GM12873 (cell line): Measurements from ENCODE around the gene EFCAB12.

Experiments
- TF ChIP-seq, protein P1 (sequence below): IDR thresholded peaks from 2 replicates; pipeline ENCODE4 v1.5.1; 2012; ENCODE audit warnings: low read depth, mild to moderate bottlenecking, moderate library complexity, low read length, control low read depth; ENCODE audit not compliant: insufficient read depth; ENCODE audit errors: missing control alignments

The EFCAB12 gene

DNA sequence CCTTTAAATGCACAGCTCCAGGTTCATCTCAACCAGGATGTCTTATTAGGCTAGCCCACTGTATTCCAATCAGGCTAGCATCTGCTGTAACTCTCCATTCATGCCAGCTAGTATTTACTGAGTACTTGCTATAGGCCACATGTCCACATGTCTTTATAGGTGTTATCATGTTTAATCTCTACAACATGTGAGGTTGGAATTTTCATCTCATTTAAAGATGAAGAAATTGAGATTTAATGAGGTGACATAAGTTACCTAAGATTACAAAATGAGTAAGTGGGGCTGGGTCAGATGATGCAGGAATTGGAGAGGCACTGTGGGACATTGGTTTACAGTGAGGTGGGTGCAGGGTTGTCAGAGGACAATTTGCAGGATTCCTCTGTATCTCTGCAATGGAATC is 14.5 kb upstream of the EFCAB12 start:
- TF ChIP-seq, protein P1, sequence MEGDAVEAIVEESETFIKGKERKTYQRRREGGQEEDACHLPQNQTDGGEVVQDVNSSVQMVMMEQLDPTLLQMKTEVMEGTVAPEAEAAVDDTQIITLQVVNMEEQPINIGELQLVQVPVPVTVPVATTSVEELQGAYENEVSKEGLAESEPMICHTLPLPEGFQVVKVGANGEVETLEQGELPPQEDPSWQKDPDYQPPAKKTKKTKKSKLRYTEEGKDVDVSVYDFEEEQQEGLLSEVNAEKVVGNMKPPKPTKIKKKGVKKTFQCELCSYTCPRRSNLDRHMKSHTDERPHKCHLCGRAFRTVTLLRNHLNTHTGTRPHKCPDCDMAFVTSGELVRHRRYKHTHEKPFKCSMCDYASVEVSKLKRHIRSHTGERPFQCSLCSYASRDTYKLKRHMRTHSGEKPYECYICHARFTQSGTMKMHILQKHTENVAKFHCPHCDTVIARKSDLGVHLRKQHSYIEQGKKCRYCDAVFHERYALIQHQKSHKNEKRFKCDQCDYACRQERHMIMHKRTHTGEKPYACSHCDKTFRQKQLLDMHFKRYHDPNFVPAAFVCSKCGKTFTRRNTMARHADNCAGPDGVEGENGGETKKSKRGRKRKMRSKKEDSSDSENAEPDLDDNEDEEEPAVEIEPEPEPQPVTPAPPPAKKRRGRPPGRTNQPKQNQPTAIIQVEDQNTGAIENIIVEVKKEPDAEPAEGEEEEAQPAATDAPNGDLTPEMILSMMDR = no peak

DNA sequence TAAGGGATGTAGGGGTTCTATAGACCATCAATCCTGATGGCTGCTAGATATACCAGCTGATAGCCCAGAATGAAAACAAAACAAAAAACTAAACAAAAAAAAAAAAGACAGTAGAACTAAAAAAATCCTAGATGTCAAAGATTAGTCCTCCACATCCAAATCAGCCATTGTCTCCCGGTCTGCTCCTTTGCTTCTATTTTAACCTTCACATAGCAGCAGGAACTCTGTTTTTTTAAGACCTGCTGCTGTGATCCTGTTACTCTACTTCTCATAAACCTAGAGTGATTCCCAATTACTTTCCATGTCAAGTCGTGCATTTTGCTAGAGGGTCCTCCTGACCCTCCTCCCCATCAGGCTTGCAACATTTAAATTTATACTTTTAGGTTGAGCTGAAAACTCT is 14.1 kb upstream of the EFCAB12 start:
- TF ChIP-seq, protein P1 = no peak

- TF ChIP-seq, protein P1 = no peak
These were observed 13.3 kb upstream of the EFCAB12 start for GRCh38 chr3:129441782-129442181.

- TF ChIP-seq, protein P1 = no peak
These were observed 12.8 kb upstream of the EFCAB12 start for GRCh38 chr3:129441215-129441614.

GRCh38 chr3:129440618-129441190 is 12.3 kb upstream of the EFCAB12 start:
- TF ChIP-seq, protein P1 = no peak

DNA sequence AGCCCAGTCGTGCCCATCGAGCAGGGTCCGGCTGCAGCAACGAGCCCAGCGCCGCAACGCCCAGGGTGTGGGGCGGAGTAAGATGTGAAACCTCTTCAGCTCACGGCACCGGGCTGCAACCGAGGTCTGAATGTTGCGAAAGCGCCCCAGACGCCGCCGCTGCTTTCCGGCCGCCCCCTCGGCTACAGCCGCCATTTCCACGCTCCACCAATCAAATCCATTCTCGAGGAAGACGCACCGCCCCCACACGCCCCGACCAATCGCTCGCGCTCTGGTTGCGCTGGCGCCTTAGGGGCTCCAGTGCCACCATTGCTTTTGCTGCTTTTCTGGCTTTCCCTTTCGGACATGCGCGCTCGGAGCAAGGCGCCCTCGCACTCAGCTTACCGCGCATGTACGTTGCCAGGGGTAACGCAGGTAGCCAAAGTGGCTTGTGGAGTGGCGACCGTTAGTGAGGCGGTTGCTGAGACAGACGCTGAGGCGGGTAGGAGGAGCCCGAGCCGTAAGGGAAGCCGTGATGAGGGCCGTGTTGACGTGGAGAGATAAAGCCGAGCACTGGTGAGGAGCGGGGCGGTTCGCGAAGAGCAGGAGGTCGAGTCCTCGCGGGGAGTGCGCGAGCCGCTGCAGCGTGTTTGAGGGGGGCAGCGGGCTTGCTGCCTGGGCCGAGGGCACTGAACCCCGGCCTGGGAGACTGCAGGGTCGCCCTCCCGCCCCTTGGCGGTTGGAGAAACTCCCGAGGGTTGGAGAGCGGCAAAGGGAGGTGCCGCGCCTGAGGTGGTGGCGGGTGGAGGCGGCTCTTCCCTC is 11.6 kb upstream of the EFCAB12 start, which contains the start of the genes IFT122 and MBD4:
IFT122 (plus strand) TSS at position 408 of the 801 bp plus-strand sequence; CDS start at position 515, 107 bp downstream.
MBD4 (minus strand) TSS at position 132 of the 801 bp plus-strand sequence; CDS start at position 17, 115 bp downstream.
- TF ChIP-seq, protein P1 = peak; percentile 2

DNA sequence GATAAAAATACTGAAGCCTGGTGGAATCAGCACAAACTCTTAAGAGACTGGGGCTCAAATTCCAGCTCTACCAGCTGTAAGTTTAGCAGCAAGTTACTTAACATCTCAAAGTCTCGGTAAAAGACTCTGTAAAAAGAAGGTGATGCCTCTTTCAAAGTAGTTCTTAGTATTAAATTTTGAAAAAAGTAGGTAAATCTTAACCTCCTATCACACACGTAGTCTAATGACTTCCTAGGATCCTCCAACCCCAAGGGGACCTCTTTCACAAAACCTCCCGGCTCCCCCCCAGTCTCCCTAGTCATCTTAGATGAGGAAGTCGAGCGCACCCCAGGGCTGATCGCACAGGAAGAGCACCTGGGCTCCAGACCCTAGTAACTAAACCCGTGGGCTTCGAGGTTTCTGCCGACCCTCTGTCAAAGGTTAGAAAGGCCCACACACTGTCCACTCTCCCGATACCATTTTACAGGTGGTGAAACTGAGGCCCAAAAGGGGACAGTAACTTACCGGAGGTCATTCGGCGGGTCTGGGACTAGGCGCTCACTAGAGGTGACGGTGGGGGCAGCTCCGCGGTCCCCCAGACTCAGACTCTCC is 10.9 kb upstream of the EFCAB12 start:
- TF ChIP-seq, protein P1 = no peak
